ENCODE results near the gene PPP1R9A.

Gene PPP1R9A

DNA sequence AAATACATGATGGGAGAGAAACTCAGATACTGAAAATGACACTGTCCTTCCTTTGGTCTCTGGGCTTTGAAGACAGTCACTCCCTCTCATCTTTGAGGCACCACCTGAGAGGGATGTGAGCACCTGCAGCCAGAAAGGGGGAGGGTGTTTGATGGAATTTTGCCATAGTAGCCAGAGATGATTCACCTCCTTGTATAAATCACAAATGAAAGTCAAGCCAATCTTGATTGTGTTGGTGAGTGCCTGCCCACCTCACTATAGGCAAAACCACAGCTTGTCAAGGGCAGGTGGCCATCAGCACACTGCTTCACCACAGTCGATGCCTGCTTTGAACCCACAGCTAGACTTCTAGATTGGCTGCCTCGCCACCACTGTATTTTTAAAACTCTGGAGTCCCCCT is 368.7 kb downstream of the PPP1R9A start:
- no peak for DNase-seq

DNA sequence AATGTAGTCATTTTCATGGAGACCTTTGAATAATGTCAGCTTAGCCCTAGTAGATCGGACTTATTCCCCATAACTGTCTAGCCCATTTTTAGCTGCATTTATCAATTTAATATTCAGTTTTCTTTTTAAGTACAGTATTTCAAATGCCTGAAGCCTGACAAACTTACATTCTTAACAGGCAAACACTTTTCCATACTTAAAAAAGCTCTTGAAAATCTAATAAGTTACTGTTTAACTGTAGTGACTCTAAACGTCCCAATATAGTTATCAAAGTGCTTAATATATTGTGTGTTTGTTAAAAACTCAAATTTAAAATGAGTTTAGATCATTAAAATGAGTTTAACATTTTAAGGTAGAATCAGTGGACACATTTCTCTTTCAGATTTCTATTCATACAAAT is 372.0 kb downstream of the PPP1R9A start:
- no peak for DNase-seq

DNA sequence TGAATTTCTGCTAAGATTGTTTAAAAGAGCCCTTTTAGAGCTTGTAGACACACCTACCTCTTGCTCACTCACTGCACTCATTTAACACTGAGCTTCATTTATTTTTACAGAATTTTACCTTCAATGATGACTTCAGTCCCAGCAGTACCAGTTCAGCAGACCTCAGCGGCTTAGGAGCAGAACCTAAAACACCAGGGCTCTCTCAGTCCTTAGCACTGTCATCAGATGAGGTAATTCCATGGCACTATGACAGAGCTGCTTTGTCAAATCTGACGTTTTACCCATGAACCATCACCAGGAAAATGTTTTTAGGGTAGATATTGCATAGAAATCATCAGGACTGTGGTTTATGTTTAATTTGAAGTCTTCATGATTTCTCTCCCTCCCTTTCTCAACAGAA is 378.7 kb downstream of the PPP1R9A start:
- no peak for DNase-seq

DNA sequence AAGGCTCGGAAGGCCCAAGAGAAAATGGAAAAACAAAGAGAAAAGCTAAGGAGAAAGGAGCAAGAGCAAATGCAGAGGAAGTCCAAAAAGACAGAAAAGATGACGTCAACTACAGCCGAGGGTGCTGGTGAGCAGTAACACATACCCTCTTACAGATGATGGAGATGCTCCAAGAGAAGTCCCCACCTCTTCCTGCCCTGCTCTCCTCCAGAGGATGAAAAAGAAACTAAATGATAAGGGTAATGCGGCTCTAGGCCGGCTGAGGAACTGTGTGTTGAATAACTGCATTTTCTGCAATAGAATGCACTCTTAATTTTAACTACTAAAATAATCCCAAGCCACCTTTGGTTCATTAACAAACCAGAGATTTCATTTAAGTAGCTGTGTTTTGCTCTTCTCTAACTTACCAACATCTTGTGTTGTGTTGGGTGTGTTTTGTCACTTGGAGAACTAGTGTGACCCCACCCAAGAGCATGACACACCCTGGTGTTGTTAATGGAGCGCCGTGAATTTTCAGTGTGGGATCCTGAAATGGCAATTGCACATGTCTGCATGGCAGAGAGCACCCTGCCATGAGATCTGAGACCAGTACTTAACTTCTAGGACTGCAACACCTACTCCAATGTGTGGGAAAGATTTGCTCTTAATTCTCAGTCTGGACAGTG is 382.9 kb downstream of the PPP1R9A start:
- DNase-seq = no peak

DNA sequence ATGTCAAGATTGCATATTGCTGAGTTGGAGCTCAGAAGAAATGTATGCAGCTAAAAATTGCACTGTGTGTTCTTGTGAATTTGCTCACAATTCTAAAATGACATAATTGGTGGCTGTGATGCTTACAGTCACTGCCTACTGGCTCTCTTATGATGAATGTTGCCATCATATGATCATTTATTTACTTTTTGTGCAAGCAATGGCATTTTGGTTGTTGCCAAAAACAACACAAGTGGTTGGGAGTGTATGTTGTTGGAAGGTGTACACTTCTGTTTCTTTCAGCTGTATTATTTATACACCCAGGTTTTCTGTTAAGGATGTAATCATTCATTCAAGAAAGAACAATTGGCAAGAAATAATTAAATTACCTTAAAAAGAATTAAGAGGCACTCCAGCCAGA is 388.0 kb downstream of the PPP1R9A start:
- no peak for DNase-seq

DNA sequence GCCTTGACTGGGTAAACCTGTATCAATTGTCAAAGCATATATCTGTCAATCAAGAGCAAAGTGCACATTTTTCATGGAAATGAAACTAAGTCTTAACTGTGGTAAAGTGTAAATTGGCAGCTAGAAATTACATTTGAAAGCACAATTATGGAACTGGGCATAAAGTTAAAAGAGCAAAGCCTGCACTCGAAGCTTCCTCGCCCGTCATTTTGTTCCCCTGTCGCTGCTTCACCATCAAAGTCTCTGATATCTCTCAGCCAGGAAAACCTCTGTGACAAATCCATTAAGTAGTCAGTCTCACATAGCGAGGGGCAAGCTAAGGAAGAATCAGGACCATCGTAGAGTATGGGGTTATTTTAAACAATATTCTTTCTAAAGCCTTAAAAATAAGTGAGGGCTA is 389.1 kb downstream of the PPP1R9A start:
- DNase-seq = no peak

DNA sequence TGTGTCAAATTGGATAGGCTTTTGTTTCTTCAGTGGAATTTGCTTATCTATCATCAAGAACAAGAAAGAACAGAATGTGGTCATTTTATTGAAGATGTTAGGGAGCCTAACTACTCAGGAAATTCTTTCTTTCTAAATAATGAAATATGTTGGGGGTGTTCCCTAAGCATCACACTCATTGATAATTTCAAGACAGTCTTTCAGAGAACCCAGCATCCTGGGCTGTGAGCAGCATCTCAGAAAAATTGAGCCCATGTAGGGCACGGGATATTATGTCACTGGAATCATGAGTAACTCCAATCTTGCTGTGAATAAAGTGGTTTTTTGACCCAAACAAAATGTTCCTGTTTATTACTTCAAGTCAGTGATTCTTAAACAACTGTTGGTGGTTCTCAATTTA is 389.6 kb downstream of the PPP1R9A start:
- DNase-seq = no peak

DNA sequence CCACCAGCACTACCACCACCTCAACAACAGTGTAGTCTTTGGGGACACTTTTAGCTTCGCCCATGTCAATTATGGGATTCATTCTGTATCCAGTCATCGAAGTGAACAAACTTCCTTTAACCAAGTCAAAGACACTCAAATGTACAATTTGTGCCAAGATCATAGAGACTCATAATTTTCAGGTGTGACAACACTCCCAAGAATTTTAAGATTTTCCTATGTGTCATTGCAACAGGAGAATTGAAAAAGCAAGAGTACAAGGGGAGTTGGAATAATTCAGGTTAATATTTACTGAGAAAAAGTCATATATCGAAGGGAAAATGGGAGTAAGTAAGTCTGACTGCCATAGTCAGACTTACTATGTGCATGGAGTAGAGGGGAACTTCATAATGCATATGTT is 390.7 kb downstream of the PPP1R9A start:
- DNase-seq = no peak

DNA sequence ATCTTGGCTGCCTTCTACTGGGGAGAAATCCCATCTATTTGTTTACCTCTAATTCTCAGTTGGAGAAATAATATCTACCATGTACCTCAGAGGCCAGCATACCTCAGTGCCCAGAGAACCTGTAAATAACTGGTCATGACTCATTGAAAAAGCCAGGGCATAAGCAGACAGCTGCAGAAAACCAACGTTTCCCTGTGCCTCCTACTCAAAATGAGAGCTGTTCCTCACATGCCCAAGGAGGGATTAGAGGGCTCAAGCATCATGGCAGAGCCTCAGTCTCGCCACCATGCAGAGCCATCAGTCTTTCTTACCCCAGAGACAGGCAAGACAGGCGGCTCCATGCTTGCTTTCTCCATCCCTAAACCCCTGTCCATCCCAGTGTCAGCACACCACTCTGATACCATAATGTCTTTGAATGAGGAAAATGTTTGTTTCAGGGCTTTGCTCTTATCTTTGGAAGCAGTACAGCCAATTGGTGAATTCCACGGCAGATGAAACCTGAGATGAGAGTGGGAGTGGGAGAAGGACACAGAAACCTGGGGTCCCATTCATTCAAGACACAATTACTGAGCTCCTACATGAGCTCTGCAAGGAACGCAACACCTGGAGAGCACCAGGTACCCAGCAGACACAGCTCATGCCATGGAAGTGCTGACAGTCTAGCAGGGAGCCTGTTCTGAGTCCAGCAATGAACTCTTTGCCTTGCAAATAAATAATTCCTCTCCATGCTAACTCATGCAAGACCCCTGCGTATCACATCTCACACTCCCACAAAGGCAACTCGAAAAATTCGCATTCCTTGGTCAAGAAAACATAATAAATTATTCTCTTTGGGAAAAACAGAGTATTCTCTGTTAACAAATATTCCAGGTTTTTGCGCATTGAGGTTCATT is 395.9 kb downstream of the PPP1R9A start:
- no peak for DNase-seq

DNA sequence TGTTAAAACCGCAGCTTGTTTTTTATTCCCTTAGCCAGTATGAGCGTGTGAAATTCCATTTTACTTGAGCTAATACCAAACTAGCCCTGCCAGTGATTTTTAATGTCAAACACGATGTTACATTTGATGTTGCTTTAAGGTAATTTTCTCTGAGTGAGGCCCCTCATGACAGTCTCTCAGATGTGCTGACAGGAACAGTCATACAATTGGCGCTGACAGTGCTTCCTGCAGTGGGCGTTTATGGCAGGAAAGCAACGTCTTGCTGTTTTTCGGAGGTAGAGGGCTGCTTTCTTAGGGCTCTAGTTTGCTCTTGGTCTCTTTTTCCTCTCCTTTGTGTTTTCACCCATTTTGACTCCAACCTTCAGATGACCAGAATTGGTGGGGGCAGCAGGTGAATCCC is 397.6 kb downstream of the PPP1R9A start:
- DNase-seq = no peak

DNA sequence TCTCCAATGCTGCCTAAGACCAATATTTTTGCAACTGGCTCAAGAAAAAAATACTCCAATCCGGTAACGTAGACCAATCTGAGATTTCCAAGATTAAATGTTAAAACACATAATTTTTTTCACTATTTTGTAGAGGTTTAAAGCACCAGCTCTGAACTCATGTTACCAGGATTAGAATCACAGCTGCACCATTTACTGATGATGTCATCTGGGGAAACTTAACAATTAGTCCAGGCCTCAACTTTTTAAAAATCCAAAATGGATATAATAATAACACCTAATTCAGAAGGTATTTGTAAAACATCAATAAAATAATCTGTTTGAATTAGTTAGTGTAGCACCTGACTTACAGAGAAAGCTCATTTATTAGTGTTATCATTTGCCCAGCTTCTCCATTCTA is 402.6 kb downstream of the PPP1R9A start:
- no peak for DNase-seq

DNA sequence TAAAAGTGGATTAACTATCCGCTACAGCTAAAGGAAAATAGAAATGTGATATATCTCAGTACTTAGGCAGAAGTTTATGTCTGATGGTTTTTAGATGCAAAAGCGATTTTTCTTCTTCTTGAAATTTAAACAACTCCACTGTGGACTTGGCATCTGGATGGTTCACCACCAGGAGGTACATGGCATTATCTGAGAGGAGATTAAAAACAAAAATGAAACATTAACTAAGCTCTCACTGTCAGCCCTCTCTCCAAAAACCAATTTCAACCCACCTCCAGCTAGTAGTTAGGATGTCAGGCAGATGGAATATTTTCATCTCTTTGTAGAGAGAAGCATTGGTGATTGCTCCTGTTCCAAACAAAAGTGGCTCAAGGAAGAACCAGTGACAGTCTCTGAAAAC is 404.0 kb downstream of the PPP1R9A start:
- DNase-seq = no peak

DNA sequence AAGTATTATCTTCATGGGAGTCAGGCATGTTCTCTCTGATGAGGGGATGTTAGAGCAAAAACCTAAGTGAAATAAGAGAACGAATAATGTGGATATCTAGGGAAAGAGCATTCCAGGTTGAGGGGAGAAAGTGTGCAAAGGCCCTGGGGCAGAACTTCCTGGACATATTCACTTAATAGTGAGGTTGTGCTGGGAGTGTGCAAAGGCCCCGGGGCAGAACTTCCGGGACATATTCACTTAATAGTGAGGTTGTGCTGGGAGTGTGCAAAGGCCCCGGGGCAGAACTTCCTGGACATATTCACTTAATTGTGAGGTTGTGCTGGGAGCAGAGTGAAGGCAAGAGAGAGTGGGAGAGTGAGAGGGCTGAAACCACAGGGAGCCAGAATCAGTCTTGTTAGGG is 405.2 kb downstream of the PPP1R9A start:
- DNase-seq = no peak

DNA sequence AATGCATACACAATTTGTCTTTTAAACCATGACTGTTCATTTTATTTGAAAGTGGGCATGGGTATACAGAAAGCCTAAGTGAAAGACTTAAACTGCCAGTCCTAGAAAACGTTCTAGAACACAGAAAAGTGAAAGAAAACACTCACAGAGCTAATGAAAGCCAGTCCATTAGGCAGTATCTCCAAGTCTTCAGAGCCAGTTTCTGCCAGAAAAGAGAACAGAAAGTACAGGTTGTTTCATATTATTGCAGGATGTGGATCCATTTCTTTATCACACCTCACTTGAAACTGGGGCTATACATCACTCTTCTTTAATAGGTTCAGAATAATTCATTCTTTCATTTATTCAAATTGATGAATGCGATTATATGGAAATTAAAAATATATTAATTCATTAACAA is 409.2 kb downstream of the PPP1R9A start:
- DNase-seq = no peak

DNA sequence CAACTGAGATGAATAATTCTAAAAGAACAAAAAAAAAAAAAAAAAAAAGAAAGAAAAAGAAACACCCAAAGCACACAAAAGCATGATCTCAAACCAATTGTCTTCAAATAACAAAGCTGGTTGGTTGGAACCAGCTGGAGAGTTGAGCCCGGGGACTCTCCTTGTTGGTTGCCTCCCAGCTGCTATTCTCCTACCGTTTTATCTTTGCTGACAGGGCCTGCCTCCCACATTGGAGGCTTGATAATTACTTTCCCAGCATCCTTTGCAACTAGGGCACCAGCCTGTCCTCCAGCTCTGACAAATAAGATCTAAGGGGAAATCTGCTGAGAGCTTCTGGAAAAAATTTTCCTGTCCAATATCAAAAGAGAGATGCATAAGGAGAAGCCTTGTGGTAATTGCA is 410.2 kb downstream of the PPP1R9A start:
- DNase-seq = no peak

DNA sequence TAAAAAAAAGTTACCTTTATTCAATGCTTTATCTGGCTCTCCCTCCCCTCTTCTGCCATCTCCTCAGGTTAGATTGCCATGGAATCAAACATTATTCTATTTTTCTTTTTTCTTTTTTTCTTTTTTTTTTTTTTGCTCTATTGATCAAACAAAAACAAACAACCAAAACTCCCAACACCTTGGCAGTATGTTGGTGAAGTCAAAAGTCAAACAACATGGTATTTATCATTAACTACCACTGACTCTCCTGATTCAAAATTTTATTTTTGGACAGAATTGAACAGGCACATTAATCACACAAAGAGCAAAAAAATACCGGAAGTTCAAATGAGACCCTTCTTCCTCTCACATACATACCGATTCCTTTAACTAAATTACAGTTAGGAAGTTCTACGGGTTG is 410.6 kb downstream of the PPP1R9A start:
- DNase-seq = no peak

DNA sequence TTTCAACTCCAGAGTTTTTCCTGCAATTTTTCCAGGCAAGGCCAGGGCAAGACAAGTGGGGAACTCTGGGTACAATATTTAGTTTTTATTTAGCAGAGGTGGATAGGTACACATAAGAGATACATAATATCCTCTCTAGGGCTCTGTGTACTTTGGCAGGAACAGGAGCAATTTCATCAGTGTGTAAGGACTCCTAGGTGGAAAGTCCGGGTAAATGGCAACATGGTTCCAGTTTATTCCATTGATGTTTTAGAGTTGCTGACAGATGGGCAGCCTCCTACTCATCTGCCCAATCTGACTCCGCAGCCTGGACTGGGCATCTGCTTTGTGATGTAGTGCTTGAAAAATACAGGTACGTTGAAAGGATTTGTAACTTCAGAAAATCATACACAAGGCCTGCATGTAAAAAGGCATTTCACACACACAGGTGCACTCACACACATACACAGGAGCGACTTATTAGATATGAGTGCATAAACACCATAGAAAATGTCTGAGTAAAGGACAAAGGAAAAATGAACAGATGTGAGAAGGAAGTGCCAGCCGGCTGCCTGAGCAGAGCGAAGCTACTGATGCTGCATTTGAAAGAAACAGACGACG is 411.2 kb downstream of the PPP1R9A start:
- no peak for DNase-seq

DNA sequence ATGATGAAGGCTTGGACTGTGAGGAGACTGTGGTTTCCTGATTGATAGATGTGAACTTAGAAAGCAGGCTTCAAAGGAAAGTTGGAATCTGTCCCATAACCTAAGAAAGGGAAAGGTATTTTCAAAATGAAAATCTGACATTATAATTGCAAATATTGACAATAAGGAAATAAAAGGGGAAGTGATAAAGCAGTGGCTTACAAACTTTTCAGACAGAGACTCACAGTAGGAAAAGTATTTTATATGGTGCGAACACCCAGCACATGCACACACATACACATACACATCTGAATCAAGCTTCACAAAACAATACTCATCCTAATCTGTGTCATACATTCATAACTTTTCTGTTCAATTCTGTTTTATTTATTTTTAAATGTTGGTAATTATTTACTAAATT is 412.2 kb downstream of the PPP1R9A start:
- DNase-seq = no peak

DNA sequence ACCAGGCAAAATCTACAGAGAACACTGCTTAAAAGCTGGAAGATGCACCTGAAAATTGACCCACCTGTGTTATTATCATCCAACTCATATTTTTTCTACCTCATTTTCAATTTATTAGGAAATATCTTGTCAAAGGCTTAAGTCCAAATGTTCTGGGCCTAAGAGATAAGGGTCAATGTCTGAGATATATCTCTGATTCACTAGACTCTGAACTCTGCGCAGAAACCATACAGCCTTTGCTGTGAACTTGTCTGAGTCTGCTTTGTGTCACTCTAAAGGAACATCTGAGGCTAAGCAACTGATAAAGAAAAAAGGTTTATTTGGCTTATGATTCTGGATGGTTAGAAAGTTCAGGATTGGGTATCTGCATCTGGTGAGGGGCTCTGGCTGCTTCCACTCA is 413.3 kb downstream of the PPP1R9A start:
- DNase-seq = no peak

DNA sequence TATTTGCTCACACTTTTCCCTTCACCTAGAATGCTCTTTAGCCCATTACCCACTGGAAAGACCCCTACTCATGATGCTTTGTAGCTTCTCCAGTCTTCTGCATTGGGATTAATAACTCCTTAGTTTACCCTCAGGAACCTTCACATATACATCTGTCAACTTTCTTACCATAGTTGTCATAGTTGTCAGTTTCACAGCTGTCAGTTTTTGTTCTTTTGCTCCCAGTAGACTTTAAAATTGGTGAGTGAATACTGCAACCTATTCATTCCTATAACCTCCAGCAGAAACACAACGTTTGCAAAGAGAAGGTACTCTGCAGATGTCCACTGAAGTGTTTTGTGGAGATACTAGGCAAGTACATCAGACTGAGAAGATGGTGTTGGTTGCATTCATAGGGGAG is 414.3 kb downstream of the PPP1R9A start:
- DNase-seq = no peak

DNA sequence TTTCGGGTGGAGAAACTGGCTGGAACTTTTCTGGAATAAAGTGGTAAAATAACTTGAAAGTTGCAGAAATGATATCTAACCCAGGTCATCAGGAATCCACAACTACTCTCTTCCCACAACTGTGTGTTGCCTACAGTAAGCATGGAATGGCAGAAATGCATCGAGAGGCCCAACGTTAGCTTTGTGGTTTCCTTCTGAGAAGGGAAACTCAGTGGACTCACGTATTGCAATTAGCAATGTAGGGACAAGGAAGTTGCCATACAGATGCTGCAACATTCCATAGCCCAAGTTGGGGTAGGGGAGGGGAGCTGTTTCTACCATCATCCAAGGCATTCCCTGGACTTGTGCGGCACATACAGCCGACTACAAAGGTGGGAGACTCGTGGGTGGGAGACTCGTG is 415.0 kb downstream of the PPP1R9A start:
- no peak for DNase-seq

DNA sequence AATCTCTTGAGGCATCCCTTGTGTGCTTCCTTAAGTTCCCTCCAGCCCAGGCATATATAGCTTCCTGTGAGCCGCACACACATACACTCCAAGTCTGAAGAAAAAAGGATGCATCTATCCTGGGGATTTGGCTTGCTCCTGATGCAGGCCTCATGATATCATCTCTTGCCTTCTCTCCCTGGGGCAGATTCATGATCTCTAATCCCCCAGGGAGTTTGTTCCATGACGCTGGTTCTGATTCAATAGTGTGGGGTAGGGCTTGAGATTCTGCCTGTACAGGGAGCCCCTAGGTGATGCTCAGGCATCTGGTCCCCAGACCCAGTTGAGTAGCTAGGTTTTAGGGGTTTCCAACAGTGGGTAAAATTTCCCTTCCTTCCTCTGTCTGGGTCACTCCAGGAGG is 415.5 kb downstream of the PPP1R9A start:
- DNase-seq = no peak

DNA sequence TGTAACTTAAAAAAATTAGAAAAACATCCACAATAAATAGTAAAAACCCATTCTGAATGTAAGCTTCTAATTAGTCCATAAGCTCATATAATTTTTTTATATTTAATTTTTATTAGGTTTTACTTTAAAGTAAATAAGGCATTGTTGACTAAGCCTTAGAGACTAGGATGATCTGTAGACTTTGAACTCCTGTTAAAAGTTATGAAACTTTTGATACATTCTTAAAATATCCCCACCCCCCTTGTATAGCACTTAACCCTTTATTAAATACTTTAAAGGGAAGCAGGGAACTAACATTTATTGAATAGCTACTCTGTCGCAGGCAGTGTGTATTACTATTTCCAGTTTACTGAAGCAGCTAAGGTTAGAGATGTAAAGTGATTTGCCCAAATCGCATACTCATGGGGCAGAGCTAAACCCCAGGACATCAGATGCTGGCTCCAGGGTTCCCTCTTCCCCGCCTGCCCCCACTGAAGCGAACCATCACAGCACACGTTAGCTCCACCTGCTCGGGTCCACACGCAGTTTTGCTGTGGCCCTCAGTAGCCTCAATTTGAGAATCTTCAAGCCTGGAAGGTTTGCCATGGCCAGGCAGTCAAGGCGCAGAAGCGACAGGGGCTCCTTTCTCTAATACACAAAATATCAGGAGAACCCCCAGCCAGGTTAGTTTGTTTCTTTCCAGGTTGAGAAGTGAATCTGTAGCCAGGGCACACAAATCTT is 416.2 kb downstream of the PPP1R9A start:
- DNase-seq = no peak

DNA sequence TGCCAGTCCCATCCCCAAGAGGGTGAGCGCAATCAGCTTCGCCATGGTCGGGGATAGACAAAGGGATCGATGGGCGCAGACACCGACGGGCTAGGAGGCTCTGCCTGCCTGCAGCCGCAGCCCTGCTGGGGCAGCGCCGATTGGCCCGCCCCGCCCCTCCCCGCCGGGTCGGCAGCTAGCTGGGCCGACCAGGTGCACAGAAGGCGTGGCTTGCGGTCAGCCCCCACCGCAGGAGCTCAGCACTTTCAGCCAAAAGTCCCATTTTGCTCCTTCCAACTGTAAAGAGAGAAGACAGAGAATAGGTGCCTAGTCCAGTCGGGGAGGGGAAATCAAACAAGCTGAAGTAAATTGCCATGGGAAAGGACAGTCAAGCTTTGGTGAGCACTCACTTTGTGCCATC is 417.0 kb downstream of the PPP1R9A start, which contains the start of gene PON1:
Gene PON1, minus strand, starts transcription at position 102 of the 400 bp plus-strand sequence. Its CDS starts 57 bp downstream, at position 45.
- DNase-seq = no peak

Data from CD4-positive, alpha-beta T cell treated with Interleukin-10 for 1 hour (primary cell).